GOT3 (cell line): ENCODE results near the gene GPR65.

Source experiments
- DNase-seq: peaks from one replicate; lab custom pipeline; 2025; ENCODE audit warnings: mixed read lengths; lab: John Stamatoyannopoulos, UW

The GPR65 gene

GRCh38 chr14:88039197-88039596 lies 34.3 kb downstream of the GPR65 start:
- DNase-seq = no peak

DNA sequence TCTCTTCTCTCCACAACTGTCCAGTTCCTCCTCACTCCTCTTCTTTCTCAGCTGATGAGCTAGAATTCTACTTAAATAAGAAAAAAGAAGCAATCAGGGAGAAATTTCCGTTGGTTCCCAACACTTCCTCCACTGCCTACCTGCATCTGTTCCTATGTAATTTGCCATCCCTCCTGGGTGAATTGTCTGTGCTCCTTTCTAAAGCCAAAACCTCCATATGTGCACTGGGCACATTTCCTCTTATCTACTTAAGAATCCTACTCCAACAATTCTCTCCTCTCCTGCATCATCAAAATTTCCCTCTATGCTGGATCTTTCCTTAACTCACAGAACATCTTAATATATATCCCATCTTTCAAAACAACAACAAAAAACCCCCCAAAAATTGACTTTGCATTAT lies 35.2 kb downstream of the GPR65 start:
- no peak for DNase-seq

- no peak for DNase-seq
Observed at GRCh38 chr14:88043529-88044443, 38.9 kb downstream of the GPR65 start.

GRCh38 chr14:88044444-88044758 lies 39.5 kb downstream of the GPR65 start:
- DNase-seq = no peak

GRCh38 chr14:88044776-88045446 lies 40.0 kb downstream of the GPR65 start:
- no peak for DNase-seq

GRCh38 chr14:88045705-88046104 lies 40.8 kb downstream of the GPR65 start:
- DNase-seq = no peak

DNA sequence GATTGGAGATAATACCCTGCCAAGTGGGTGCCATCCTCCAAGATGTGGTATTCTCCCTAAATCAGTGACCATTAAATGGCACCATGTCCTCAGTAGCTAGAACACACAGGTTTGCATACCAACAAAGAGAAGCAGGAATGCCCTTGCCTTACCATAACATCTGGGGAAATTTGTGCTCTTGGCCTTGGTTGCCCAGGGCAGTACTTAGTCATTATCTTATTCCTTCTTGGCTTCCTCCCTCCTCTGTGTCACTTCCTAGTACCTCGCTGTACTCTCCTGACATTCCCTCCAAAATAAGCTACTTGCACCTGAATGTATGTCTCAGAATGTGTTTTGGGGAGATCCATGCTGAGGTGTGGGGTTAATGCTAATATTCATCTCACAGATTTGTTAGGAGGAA lies 43.4 kb downstream of the GPR65 start:
- no peak for DNase-seq

DNA sequence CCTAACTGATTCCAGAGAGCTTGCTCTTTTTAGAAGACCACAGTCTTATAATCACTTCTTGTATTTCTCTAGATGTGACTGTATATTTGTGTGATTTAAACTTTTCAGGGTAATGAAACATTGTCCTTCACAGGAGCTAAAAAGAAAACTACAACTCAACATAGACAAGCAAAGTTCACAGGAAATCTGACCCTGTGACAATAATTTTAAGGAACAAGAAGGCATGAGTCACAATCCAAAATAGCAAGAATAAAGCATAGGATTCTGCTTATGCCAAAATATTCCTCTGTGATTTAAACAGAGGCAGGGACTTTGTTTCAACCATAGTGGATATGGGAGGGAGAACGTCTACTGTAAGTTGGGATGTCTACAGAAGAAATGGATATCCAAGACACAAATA lies 44.3 kb downstream of the GPR65 start:
- no peak for DNase-seq

DNA sequence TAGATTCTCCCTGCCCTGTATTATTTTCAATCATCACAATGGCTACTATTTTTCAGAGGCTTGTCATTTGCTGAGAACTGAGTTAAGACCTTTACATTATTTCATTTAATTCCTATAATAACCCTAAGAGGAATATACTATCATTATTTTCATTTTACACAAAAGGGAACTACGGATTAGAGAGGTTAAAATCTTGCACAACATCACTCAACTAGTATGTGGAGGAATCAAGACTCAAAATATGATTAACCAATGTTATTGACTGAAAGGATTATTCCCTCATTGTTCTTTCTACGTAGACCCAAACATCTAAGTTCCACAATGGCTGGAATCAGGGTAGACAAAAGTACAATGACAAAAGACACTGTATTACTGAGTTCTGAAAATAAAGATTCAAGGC lies 45.0 kb downstream of the GPR65 start:
- DNase-seq = no peak

DNA sequence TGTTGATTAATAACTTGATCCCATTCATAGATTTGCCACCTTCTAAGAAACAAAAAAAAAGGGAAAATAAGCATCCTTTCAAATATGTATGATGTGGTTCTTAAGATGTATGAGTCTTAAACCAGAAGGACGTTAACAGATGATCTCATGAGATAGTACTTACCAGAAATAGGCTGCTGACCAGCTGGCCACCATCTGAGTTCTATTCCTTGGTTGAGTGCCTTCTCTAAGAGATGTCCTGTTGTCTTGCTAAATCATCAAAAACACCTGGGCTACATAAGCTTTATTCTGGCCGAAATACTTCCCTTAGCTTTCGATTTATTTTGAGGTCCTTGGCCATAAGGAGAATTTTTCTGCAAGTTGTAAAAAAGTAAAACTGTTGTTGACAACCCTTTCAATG lies 55.6 kb downstream of the GPR65 start:
- no peak for DNase-seq

DNA sequence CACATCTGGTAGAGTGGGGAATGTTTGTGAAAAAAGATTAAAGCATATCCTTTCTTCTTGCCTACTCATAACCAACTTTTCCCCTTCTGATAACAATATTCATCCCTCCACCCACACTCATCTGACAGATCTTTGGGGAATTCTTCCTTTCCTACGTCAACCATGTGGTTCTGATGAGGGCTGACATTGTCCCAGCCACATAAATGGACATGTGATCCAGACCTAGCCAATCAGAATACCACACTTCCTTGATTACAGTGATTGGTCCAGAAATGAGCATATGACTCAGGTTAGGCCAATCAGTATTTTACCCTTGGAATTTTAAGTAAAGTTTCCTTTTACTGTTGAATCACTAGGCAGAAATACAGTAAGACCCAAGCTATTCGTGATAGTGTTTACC lies 58.9 kb downstream of the GPR65 start:
- DNase-seq = no peak
